RPMI8226 (cell line): ENCODE measurements around the gene TACSTD2.
"Not testable (repeated sequence)": the region's sequence is repeated elsewhere in the genome, so short reads cannot be mapped to it uniquely, and the experiment has no call there.

Experiments used
- DNase-seq: peaks from one replicate; pipeline ENCODE4 v3.0.0-alpha.2; 2015

TACSTD2 gene

GRCh38 chr1:58576727-58577653 is at the start of gene TACSTD2:
Gene TACSTD2, minus strand, starts transcription at chr1:58577252. Its CDS starts 96 bp downstream, at chr1:58577156.
- DNase-seq: no peak

DNA sequence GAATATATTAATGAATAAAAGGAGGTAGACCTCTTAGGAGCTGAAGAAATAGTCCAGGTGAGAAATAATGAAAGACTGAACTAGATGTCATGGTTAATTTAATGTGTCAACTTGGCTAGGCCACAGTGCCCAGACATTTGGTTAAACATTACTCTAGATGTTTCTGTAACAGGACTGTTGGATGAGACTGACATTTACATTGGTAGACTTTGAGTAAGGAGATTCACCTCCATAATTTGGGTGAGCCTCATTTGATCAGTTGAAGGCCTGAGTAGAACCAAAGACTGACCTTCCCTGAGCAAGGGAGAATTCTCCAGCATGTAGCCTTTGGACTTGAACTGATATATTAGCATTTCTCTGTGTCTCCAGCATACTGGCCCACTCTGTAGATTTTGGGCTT is 49.2 kb upstream of the TACSTD2 start:
- no peak for DNase-seq

DNA sequence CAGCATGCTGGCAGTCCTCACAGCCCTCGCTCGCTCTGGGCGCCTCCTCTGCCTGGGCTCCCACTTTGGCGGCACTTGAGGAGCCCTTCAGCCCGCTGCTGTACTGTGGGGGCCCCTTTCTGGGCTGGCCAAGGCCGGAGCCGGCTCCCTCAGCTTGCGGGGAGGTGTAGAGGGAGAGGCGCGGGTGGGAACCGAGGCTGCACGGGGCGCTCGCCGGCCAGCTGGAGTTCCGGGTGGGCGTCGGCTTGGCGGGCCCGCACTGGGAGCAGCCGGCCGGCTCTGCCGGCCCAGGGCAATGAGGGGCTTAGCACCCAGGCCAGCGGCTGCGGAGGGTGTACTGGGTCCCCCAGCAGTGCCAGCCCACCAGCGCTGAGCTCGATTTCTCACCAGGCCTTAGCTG is 46.2 kb upstream of the TACSTD2 start:
- DNase-seq: not testable (repeated sequence)

DNA sequence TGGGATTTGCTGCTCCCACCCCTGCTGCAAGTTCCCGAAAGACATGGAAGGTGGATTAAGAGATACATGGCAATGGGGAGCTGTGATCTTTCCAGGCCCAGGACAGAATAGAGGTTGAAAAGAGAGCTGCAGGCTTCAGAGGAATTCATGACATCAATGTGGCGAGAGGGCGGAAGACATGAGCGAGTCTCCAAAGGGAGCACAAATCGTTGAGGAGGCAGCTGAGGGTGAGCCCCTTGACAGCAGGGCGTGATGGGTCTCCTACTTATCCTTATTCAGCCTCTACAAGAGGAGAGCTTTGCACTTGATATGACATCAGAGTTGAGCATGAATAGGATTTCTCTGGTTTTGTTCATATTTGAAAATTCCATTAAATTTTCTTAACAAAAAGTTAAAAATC is 45.5 kb upstream of the TACSTD2 start:
- no peak for DNase-seq

- DNase-seq: no peak
These were observed 44.3 kb upstream of the TACSTD2 start for GRCh38 chr1:58621391-58621790.

- no peak for DNase-seq
These were observed 43.9 kb upstream of the TACSTD2 start for GRCh38 chr1:58620926-58621325.

DNA sequence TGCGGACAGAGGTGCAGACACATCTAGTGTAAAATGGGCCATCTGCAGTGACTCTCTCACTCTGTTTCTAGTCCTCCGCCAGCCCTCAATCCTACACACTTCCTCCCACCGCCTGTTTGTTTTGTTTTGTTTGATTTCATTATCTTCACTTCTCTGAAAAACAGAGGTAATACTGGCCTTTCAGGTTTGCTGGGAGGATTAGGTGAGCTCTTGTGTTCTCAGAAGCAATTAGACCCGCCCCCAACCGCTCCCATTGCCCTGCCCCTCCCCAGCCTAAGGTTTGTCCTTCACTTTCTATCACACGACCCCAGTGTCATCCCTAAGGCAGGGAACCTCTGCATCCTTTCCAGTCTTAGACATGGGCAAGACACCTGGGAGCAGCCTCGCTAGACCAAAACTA is 43.2 kb upstream of the TACSTD2 start:
- no peak for DNase-seq

- no peak for DNase-seq
These were observed 42.4 kb upstream of the TACSTD2 start for GRCh38 chr1:58619286-58620054.

DNA sequence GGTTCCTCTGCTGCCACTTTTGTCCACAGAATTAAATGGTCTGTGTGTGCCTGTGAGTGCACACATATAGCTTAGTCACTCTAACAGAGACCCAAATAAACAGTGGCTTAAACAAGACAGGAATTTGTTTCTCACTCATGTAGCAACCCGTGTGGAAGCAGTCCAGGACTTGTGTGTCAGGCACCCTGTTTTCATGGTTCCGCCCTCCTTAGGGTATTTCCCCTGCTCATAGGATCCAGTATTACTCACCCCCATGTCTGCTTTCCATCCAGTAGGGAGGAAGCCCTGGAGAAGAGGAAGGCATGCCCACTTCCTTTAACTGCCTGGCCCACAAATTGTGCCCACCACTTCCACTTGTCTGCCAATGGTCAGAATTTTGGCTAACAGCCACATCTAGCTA is 41.3 kb upstream of the TACSTD2 start:
- DNase-seq: no peak

GRCh38 chr1:58611861-58612385 is 34.9 kb upstream of the TACSTD2 start:
- no peak for DNase-seq

DNA sequence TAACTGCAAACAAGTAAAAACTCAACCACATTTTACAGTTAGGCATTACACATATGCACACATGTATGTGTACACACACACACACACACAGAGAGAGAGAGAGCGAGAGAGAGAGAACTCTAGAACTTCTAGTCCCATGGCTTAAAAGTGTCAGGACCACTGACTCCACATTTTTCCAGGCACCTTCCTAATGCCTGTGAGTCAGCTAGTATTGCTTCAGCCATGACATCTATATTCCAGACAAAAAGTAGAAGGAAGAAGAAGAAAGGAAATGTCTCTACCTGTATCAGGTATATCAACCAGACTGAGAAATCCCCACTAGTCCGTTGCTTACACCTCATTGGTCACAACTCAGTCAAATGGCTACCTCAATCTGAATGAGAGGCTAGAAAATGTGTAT is 31.9 kb upstream of the TACSTD2 start:
- DNase-seq: no peak

- DNase-seq: no peak
These were observed 31.2 kb upstream of the TACSTD2 start for GRCh38 chr1:58608297-58608696.

- DNase-seq: no peak
These were observed 30.3 kb upstream of the TACSTD2 start for GRCh38 chr1:58607391-58607790.

DNA sequence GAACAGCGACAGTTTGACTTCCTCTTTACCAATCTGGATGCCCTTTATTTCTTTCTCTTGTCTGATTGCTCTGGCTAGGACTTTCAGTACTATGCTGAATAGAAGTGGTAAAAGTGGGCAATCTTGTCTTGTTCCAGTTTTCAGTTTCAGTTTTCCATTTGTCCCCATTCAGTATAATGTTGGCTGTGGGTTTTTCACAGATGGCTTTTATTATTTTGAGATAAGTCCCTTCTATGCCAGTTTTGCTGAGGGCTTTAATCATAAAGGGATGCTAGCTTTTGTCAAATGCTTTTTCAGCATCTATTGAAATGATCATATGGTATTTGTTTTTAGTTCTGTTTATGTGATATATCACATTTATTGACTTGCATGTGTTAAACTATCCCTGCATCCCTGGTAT is 24.9 kb upstream of the TACSTD2 start:
- DNase-seq: not testable (repeated sequence)

DNA sequence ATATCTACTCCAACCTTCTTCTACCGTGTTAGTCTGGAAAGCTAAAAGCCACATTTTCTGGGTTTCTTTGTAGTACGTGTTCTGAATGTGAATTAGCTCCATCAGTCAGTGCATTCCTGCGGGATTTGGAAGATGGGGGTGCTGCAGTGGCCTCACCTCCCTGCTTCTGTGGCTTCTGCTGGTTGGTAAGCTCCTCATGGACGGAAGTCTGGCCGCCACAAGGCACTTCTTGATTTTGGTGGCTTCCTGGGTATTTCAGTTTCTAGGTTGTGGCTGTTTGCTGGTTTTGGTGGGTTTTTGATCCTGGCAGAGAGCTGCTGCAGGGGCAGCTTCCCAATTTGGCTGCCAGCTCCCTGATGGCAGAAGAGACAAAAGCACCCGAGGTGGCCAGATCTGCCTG is 20.9 kb upstream of the TACSTD2 start:
- DNase-seq: no peak

DNA sequence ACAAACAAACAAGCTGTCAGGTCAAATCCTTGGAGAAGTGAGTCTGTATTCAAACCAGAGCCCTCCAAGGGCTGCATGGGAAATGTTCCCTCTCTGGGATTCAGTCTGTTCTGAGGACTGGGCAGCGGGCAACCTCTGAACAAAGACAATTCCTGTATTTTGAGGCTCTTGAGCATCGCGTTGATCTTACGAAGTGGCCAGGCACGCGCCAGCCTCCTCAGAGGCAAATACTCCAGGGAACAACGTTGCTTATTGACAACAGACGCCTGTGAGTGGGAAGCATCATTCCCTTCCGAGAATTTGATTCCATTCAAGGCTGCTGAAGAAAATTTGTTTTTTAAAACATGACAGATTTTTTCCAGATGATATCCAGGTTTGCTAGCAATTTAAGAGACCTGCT is 20.0 kb upstream of the TACSTD2 start:
- no peak for DNase-seq

DNA sequence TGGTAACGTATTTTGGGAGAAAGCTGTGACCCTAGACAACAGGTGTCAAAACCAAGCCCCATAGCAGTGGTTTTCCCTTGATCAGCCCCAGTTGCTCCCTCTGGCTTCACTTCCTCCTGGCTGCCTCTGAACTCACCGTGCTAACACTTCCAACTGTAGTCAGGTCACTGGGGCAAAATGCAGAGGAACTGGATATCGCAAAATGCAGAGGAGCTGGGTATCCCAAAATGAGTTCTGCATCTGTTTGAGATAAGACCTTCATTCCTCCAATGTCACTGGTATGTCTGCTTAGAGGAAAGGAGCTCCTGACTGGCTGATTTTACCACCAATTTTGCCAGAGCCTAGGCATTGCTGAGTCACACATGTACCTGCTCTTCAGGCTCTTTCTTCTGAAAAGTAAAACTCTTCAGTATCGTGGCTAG is 19.6 kb upstream of the TACSTD2 start:
- DNase-seq: no peak

- DNase-seq: no peak
These were observed 17.5 kb upstream of the TACSTD2 start for GRCh38 chr1:58594546-58594945.

DNA sequence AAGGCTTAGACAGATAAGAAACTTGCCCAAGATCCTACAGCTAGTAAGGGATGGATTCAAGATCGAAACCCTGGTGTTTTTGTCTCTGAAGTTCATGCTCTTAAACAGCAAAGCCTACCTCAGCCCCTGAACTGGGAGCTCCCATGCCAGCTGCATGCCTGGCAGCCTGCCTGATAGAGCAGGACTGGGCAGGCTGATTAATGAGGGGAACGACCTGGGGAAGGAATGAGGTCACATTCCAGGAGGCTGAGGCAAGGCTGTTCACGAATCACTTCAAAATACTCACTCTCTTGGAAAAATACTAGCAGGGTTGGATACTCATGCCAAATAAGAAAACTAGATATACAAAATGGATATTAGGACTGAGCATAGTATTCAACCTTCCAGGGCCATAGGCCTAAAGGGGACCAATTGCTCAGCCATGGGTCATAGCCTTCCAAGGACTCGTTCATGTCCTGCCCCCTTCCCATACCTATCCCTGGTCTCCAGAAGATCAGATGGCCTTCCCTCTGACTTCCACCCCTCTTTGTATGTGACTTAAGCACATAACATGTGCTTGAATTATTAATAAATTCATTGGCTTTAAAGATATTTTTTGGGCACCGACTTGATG is 15.6 kb upstream of the TACSTD2 start:
- no peak for DNase-seq

DNA sequence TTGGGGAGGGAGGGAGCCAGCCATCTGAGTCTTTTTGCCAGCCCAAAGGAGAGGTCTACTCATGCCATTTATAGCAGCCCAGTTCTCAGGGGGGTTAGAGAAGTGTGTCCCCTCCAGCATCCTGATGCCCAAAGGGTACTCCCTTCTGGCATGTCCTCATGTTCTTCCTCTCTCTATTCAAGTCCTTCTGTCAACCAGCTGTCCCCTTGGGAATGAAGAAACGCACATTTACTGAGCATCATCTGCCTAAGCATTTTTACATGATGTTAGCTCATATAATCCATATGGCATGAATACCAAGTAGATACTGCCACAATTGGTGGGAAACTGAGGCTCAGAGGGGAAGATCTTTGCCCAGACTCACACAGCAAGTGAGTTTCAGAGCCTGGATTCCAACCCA is 14.8 kb upstream of the TACSTD2 start:
- DNase-seq: no peak

DNA sequence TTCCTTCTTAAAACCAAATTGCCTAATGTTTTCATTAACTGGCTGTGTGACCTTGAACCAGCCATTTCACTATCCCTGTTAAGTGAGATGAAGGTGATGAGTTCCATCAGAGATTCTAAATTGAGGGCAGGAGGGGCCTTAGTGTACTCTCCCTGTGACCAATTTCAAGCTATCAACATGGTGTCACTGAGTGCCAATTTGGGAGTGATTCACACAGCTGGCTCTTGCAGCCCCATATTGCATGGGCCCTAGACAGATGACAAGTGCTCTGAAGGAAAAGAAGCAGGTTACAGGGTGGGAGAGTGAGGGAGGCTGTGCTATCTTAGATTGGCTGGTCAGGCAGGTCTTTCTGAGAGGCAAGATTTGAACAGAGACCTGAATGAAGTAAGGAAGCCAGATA is 13.0 kb upstream of the TACSTD2 start:
- no peak for DNase-seq

DNA sequence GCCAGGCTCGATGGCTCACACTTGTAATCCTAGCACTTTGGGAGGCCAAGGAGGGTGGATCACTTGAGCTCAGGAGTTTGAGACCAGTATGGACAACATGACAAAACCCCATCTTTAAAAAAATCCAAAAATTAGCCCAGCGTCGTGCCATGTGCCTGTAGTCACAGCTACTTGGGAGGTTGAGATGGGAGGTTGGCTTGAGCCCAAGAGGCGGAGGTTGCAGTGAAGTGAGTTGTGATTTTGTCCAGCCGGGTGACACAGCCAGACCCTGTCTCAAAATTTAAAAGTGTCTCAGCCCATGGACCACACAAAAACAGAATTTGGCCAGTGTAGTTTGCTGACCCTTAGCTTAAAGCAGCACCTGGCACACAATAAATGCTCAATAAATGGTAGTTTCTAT is 11.3 kb upstream of the TACSTD2 start:
- DNase-seq: no peak

GRCh38 chr1:58587667-58588066 is 10.6 kb upstream of the TACSTD2 start:
- DNase-seq: no peak
